ENCODE measurements around the gene FNDC11. TPM values are rescaled to one million over a fixed set of nuclear protein-coding genes. Genes with fewer than 3 reads are reported as not detected.

FNDC11 gene
- total and polyA plus RNA-seq, 2 of the 13 experiments (the other 11 are each of a cell fraction or from before 2014, with no cell fraction given): 0.07 TPM; not detected in 1

DNA sequence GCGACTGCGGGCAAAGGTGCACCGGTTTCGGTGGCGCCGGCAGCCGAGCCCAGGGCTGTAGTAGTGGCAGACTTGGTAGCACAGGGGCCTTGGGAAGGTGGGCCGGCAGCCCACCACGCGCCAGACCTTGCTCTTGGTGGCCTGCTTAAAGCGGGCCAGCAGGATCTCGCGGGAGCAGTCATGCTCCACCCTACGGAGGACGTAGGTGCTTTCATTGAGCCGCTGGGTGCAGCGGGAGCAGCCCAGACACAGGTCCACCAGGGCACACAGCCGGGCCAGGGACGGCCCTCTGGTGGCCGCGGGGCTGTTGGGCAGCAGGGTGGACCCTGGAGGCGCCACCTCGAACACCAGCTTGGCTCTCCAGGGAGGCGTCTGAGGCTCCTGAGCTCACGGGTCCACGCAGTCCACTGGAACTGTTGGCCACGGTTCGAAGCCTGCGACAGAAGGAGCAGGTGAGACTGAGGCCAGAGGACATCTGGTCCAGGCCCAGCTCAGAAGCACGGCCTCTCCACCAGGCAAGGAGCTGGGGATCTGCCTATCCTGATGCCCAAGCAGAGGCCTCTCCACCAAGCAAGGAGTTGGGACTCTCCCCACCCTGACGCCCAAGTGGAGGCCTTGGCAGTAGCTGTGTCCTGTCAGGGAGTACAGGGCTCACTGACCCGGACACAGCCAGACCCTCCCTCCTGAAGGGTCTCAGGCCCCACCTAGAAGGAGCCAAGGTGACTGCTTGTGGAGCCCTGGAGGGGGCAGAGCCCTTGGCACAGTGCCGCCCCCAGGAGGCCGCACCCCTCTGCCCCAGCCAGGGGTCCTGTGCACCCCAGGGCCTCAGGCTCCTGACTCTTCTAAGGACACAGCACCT, 19.1 kb downstream of the FNDC11 start (continued):
- TF ChIP-seq, protein P1, sequence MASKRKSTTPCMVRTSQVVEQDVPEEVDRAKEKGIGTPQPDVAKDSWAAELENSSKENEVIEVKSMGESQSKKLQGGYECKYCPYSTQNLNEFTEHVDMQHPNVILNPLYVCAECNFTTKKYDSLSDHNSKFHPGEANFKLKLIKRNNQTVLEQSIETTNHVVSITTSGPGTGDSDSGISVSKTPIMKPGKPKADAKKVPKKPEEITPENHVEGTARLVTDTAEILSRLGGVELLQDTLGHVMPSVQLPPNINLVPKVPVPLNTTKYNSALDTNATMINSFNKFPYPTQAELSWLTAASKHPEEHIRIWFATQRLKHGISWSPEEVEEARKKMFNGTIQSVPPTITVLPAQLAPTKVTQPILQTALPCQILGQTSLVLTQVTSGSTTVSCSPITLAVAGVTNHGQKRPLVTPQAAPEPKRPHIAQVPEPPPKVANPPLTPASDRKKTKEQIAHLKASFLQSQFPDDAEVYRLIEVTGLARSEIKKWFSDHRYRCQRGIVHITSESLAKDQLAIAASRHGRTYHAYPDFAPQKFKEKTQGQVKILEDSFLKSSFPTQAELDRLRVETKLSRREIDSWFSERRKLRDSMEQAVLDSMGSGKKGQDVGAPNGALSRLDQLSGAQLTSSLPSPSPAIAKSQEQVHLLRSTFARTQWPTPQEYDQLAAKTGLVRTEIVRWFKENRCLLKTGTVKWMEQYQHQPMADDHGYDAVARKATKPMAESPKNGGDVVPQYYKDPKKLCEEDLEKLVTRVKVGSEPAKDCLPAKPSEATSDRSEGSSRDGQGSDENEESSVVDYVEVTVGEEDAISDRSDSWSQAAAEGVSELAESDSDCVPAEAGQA (IDR thresholded peaks at IDR 0.05; ENCODE audit: low read depth): peak; percentile 6; the same call in 1 of the 2 replicates
- TF ChIP-seq, protein P1 (CRISPR knock-in tag; IDR thresholded peaks at IDR 0.05; ENCODE audit: borderline replicate concordance): no peak
- TF ChIP-seq HMGXB4 (CRISPR knock-in tag; IDR thresholded peaks at IDR 0.05; ENCODE audit: borderline replicate concordance in 1 of 2, low read depth in 1 of 2) (peak in 1 of 2 experiments; percentile 36; a peak in 1 of 4 replicates), ZNF720 (CRISPR knock-in tag; IDR thresholded peaks at IDR 0.05) (no peak), NFIB (CRISPR knock-in tag; IDR thresholded peaks at IDR 0.05; ENCODE audit: borderline replicate concordance) (no peak), ARHGAP35 (CRISPR knock-in tag; IDR thresholded peaks at IDR 0.05; ENCODE audit: borderline replicate concordance) (peak; percentile 74; the same call in 1 of the 2 replicates), ZNF839 (CRISPR knock-in tag; IDR thresholded peaks at IDR 0.05; ENCODE audit: borderline replicate concordance) (peak; percentile 32; the same call in 1 of the 2 replicates), EP300 (IDR thresholded peaks at IDR 0.05; ENCODE audit: low read depth in 2 of 2, low read length in 2 of 2) (no peak), EP300 (CRISPR knock-in tag; IDR thresholded peaks at IDR 0.05; ENCODE audit: borderline replicate concordance) (no peak), ZNF382 (CRISPR knock-in tag; IDR thresholded peaks at IDR 0.05; ENCODE audit: borderline replicate concordance) (no peak), ZEB1 (IDR thresholded peaks at IDR 0.05; ENCODE audit: insufficient replicate concordance, low read depth) (no peak), ZSCAN31 (CRISPR knock-in tag; IDR thresholded peaks at IDR 0.05; ENCODE audit: low read depth) (no peak; the same call in 1 of the 2 replicates), GABPB1 (CRISPR knock-in tag; IDR thresholded peaks at IDR 0.05) (peak; percentile 45; the same call in 1 of the 2 replicates)
- TF ChIP-seq, protein P2, sequence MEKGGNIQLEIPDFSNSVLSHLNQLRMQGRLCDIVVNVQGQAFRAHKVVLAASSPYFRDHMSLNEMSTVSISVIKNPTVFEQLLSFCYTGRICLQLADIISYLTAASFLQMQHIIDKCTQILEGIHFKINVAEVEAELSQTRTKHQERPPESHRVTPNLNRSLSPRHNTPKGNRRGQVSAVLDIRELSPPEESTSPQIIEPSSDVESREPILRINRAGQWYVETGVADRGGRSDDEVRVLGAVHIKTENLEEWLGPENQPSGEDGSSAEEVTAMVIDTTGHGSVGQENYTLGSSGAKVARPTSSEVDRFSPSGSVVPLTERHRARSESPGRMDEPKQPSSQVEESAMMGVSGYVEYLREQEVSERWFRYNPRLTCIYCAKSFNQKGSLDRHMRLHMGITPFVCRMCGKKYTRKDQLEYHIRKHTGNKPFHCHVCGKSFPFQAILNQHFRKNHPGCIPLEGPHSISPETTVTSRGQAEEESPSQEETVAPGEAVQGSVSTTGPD (CRISPR knock-in tag; IDR thresholded peaks at IDR 0.05): no peak

Data from HepG2 (cell line).